Measurements from ENCODE around the gene WEE2. TPM values are rescaled to one million over a fixed set of nuclear protein-coding genes. Genes with fewer than 3 reads are reported as not detected.

The WEE2 gene
- total and polyA plus RNA-seq, 2 of the 13 experiments (the other 11 are each of a cell fraction or from before 2014, with no cell fraction given), result not detected

DNA sequence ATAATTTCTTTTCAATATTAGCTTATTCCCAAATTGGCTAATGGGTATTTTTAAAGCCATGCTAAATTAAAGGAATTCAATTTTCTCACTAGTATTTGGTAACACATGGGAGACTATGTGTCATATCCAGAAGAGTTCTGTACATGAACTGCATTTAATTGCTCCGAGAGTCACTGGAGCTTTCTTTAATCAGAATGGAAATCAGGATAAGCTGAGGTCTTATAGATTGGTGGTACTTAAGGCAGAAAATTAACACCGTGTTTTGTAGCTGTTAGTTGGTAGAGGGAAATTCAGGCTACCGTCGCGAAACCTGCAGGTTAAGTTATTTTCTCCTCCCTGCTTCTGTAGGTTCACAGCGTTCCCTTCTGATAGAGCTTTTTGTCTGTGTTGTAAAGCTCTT lies at the start of gene WEE2 (continued):
- TF ChIP-seq, protein P1, sequence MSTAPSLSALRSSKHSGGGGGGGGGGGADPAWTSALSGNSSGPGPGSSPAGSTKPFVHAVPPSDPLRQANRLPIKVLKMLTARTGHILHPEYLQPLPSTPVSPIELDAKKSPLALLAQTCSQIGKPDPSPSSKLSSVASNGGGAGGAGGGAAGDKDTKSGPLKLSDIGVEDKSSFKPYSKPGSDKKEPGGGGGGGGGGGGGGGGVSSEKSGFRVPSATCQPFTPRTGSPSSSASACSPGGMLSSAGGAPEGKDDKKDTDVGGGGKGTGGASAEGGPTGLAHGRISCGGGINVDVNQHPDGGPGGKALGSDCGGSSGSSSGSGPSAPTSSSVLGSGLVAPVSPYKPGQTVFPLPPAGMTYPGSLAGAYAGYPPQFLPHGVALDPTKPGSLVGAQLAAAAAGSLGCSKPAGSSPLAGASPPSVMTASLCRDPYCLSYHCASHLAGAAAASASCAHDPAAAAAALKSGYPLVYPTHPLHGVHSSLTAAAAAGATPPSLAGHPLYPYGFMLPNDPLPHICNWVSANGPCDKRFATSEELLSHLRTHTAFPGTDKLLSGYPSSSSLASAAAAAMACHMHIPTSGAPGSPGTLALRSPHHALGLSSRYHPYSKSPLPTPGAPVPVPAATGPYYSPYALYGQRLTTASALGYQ (CRISPR knock-in tag; IDR thresholded peaks at IDR 0.05), result no peak
- no peak for TF ChIP-seq ZNF543 (CRISPR knock-in tag; IDR thresholded peaks at IDR 0.05)
- no peak for TF ChIP-seq GTF3A (CRISPR knock-in tag; conservative IDR thresholded peaks at IDR 0.05)
- no peak for TF ChIP-seq ZNF296 (CRISPR knock-in tag; conservative IDR thresholded peaks at IDR 0.05)
- TF ChIP-seq, protein P2, sequence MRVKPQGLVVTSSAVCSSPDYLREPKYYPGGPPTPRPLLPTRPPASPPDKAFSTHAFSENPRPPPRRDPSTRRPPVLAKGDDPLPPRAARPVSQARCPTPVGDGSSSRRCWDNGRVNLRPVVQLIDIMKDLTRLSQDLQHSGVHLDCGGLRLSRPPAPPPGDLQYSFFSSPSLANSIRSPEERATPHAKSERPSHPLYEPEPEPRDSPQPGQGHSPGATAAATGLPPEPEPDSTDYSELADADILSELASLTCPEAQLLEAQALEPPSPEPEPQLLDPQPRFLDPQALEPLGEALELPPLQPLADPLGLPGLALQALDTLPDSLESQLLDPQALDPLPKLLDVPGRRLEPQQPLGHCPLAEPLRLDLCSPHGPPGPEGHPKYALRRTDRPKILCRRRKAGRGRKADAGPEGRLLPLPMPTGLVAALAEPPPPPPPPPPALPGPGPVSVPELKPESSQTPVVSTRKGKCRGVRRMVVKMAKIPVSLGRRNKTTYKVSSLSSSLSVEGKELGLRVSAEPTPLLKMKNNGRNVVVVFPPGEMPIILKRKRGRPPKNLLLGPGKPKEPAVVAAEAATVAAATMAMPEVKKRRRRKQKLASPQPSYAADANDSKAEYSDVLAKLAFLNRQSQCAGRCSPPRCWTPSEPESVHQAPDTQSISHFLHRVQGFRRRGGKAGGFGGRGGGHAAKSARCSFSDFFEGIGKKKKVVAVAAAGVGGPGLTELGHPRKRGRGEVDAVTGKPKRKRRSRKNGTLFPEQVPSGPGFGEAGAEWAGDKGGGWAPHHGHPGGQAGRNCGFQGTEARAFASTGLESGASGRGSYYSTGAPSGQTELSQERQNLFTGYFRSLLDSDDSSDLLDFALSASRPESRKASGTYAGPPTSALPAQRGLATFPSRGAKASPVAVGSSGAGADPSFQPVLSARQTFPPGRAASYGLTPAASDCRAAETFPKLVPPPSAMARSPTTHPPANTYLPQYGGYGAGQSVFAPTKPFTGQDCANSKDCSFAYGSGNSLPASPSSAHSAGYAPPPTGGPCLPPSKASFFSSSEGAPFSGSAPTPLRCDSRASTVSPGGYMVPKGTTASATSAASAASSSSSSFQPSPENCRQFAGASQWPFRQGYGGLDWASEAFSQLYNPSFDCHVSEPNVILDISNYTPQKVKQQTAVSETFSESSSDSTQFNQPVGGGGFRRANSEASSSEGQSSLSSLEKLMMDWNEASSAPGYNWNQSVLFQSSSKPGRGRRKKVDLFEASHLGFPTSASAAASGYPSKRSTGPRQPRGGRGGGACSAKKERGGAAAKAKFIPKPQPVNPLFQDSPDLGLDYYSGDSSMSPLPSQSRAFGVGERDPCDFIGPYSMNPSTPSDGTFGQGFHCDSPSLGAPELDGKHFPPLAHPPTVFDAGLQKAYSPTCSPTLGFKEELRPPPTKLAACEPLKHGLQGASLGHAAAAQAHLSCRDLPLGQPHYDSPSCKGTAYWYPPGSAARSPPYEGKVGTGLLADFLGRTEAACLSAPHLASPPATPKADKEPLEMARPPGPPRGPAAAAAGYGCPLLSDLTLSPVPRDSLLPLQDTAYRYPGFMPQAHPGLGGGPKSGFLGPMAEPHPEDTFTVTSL (CRISPR knock-in tag; IDR thresholded peaks at IDR 0.05; ENCODE audit: borderline replicate concordance), result no peak
- no peak for TF ChIP-seq RFX3 (CRISPR knock-in tag; IDR thresholded peaks at IDR 0.05)
- TF ChIP-seq, protein P3, sequence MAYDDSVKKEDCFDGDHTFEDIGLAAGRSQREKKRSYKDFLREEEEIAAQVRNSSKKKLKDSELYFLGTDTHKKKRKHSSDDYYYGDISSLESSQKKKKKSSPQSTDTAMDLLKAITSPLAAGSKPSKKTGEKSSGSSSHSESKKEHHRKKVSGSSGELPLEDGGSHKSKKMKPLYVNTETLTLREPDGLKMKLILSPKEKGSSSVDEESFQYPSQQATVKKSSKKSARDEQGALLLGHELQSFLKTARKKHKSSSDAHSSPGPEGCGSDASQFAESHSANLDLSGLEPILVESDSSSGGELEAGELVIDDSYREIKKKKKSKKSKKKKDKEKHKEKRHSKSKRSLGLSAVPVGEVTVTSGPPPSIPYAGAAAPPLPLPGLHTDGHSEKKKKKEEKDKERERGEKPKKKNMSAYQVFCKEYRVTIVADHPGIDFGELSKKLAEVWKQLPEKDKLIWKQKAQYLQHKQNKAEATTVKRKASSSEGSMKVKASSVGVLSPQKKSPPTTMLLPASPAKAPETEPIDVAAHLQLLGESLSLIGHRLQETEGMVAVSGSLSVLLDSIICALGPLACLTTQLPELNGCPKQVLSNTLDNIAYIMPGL (CRISPR knock-in tag; IDR thresholded peaks at IDR 0.05; ENCODE audit: borderline replicate concordance in 1 of 2, low read depth in 1 of 2), result no peak
- TF ChIP-seq, protein P4, sequence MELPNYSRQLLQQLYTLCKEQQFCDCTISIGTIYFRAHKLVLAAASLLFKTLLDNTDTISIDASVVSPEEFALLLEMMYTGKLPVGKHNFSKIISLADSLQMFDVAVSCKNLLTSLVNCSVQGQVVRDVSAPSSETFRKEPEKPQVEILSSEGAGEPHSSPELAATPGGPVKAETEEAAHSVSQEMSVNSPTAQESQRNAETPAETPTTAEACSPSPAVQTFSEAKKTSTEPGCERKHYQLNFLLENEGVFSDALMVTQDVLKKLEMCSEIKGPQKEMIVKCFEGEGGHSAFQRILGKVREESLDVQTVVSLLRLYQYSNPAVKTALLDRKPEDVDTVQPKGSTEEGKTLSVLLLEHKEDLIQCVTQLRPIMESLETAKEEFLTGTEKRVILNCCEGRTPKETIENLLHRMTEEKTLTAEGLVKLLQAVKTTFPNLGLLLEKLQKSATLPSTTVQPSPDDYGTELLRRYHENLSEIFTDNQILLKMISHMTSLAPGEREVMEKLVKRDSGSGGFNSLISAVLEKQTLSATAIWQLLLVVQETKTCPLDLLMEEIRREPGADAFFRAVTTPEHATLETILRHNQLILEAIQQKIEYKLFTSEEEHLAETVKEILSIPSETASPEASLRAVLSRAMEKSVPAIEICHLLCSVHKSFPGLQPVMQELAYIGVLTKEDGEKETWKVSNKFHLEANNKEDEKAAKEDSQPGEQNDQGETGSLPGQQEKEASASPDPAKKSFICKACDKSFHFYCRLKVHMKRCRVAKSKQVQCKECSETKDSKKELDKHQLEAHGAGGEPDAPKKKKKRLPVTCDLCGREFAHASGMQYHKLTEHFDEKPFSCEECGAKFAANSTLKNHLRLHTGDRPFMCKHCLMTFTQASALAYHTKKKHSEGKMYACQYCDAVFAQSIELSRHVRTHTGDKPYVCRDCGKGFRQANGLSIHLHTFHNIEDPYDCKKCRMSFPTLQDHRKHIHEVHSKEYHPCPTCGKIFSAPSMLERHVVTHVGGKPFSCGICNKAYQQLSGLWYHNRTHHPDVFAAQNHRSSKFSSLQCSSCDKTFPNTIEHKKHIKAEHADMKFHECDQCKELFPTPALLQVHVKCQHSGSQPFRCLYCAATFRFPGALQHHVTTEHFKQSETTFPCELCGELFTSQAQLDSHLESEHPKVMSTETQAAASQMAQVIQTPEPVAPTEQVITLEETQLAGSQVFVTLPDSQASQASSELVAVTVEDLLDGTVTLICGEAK (IDR thresholded peaks at IDR 0.05), result no peak
- TF ChIP-seq, protein P4 (CRISPR knock-in tag; IDR thresholded peaks at IDR 0.05), result no peak
- TF ChIP-seq, protein P5, sequence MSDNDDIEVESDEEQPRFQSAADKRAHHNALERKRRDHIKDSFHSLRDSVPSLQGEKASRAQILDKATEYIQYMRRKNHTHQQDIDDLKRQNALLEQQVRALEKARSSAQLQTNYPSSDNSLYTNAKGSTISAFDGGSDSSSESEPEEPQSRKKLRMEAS (IDR thresholded peaks at IDR 0.05), result no peak
